DMS79 treated with DMSO at 0.1 percent for 48 hours (cell line): Measurements from ENCODE around the gene PPP1R16B.

Source experiments
- DNase-seq: peaks from one replicate; lab custom pipeline; 2025; lab: John Stamatoyannopoulos, UW

The PPP1R16B gene

DNA sequence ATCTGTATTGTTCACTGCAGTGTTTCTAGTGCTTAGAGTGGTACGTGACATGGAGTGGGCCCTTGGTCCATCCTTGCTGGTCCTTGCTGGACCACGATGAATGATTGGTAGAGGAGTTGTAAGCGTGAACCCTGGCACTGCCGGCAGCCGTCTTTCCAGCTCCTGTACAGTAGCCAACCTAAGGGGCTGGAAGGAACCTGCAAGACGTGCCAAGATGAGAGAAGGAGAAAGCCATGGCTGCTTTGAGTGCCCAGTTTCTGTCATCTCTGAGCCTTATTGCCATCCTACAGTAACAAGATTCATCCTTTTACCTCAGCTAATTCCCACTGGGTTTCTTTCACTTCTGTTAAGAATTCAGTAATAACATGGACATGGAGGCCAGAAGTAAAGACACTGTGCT lies 162.6 kb downstream of the PPP1R16B start:
- DNase-seq: no peak

DNA sequence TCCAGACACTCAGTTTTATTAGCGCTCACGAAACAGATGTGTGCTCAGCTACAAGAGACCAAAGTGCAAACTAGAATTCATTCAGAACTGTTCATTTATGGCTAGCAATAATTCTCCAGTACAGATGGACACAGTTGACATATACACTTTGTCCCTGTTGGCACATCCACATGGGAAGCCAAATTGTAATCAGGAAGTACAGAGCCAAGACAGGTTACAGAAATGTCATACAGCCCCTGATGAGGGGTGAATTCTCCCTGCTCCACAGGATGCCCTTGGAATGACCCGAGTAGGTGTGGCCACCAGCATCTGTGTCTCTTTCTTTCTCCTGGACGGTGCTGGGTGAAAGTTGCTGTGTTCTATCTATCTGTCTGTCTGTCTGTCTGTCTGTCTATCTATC lies 164.2 kb downstream of the PPP1R16B start:
- DNase-seq: no peak

DNA sequence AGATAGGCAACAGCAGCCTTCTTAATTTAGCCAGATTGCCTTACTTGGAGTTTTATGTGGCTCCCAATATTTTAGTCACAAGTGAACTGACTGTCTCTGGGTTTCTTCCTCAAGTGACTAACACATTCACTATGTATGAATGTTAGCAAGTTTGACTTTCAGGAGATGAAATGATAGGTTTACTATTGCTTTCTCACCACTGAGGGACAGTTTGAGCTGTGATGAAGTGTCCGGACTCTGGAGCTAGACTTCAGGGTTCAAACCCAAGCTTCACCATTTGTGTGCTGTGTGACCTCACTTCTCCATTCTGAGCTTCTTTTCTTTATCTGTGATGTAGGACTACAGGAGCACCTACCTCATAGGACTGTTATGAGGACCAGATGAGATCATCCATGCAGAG lies 164.8 kb downstream of the PPP1R16B start:
- DNase-seq: no peak
